PC-9 (cell line): Measurements from ENCODE around the gene RASGRP2.

Source experiments
- EZH2 ChIP-seq: fragments of 200-600 bp; sonication (generic); IDR thresholded peaks from 2 replicates; pipeline ENCODE4 v1.8.0; 2017; ENCODE audit warnings: antibody characterized with exemption, low read depth
- TF ChIP-seq, protein P1 (sequence below): fragments of 200-600 bp; sonication (generic); conservative IDR thresholded peaks from 2 replicates; pipeline ENCODE4 v1.6.1; 2017; ENCODE audit warnings: mixed run types, antibody characterized with exemption, mild to moderate bottlenecking, moderate library complexity

DNA sequence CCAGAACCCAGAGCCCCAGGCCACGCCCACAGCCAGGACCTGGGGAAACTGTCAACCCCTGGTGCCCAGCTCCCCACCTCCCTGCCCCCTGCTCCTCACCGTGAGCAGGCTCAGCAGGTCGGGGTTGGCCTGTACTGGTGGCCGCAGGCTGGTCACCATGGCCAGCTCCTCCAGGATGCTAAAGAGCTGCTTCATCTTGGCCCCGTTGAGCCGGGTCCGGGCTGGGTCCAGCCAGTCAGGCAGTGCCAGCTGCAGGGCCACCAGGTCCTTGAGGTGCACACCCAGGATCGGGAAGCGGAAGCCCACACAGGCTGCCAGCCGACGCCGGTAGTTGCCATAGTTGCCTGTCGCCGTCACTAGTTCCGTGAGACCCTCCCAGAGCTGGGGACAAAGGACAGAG is 7.3 kb downstream of the RASGRP2 start:
- TF ChIP-seq, protein P1, sequence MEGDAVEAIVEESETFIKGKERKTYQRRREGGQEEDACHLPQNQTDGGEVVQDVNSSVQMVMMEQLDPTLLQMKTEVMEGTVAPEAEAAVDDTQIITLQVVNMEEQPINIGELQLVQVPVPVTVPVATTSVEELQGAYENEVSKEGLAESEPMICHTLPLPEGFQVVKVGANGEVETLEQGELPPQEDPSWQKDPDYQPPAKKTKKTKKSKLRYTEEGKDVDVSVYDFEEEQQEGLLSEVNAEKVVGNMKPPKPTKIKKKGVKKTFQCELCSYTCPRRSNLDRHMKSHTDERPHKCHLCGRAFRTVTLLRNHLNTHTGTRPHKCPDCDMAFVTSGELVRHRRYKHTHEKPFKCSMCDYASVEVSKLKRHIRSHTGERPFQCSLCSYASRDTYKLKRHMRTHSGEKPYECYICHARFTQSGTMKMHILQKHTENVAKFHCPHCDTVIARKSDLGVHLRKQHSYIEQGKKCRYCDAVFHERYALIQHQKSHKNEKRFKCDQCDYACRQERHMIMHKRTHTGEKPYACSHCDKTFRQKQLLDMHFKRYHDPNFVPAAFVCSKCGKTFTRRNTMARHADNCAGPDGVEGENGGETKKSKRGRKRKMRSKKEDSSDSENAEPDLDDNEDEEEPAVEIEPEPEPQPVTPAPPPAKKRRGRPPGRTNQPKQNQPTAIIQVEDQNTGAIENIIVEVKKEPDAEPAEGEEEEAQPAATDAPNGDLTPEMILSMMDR = no peak
- TF ChIP-seq EZH2 = no peak
